Measurements from ENCODE around the gene NXPH3. TPM values are rescaled to one million over a fixed set of nuclear protein-coding genes. Genes with fewer than 3 reads are reported as not detected.

The NXPH3 gene
- total RNA-seq, 5 donors from 2014 or later (not counting 1 experiment from before 2014, with no cell fraction given), result not detected

- ChIA-PET POLR2A (no interaction called here), CTCF (no interaction called here)
- H3K27ac ChIP-seq (ENCODE audit: low read length), result no peak overlapping the region
- ATAC-seq (replicated peaks in 1 of 4) (no peak), DNase-seq (no peak)
- H3K27me3 ChIP-seq (replicated peaks in 1 of 2; ENCODE audit: control insufficient read depth in 2 of 2, extremely low read depth in 1 of 2, insufficient read depth in 2 of 2, low read length in 1 of 2), result no peaks in the 10 kb centered on the region
- Mint-ChIP-seq H3K36me3 (peaks cover 47% of the 10 kb centered on the region), H3K27me3 (no peaks in the 10 kb centered on the region), H3K27ac (peak overlapping the region in 1 of 2 donors; percentile 61), H3K4me3 (no peak overlapping the region), H3K4me1 (no peaks in the 10 kb centered on the region), H3K9me3 (no peaks in the 10 kb centered on the region)
- no peak overlapping the region for H3K4me3 ChIP-seq (ENCODE audit: control insufficient read depth in 1 of 2, extremely low read depth in 1 of 2, low read length in 1 of 2)
- H3K36me3 ChIP-seq (ENCODE audit: control insufficient read depth in 2 of 2, extremely low read depth in 1 of 2, insufficient read depth in 1 of 2, low read length in 1 of 2), result peaks cover 8 to 72% of the 10 kb centered on the region in 2 donors
- H3K9me3 ChIP-seq, result no peaks in the 10 kb centered on the region
- no peaks in the 10 kb centered on the region for H3K4me1 ChIP-seq (ENCODE audit: control insufficient read depth in 1 of 2, extremely low read depth in 1 of 2, insufficient read depth in 2 of 2, low read length in 2 of 2)
- WGBS (ENCODE audit: insufficient coverage), result 100% methylated on average over 4 of the region's 5 CpGs
Observed at GRCh38 chr17:49610883-49611584, 35.4 kb downstream of the NXPH3 start.

DNA sequence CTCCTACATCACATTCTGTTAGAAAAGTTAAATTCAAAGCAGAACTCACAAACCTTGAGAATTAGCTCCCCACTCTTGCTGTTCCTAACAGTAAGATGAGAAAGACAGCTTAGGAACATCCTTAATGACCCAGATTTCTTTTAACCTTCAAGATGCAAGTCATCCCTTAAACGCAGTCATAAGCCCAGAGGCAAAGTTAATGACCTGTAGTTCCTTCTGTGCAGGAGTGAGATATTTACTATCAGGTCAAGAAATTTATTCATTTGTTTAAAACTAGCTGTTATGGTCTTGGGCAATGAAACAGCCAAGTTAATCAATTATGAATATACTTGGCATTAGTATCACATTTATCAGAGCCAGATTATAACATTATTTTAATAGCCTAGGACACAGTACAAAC is 37.1 kb downstream of the NXPH3 start:
- ATAC-seq (replicated peaks in 1 of 4), result no peak
- no peak for DNase-seq
- CTCF ChIA-PET, result interaction anchor here in 1 of 2 donors (0.7 kb wide), 1 partner anchor 20 kb away, joined by 3 read pairs; no protein-coding TSS in a partner anchor
- H3K27ac Mint-ChIP-seq, result no peak overlapping the region
- H3K9me3 Mint-ChIP-seq, result no peaks in the 10 kb centered on the region
- H3K27me3 ChIP-seq (replicated peaks in 1 of 2; ENCODE audit: control insufficient read depth in 2 of 2, extremely low read depth in 1 of 2, insufficient read depth in 2 of 2, low read length in 1 of 2), result no peaks in the 10 kb centered on the region
- H3K4me1 Mint-ChIP-seq, result peaks cover 0 to 2% (median 2%) of the 10 kb centered on the region in 3 donors
- peaks cover 47% of the 10 kb centered on the region for H3K36me3 Mint-ChIP-seq
- no CpG with 5 or more reads among the region's 1 CpG for WGBS (ENCODE audit: insufficient coverage)
- H3K27ac ChIP-seq (ENCODE audit: low read length), result no peak overlapping the region
- POLR2A ChIA-PET, result no interaction called here
- H3K27me3 Mint-ChIP-seq, result no peaks in the 10 kb centered on the region
- H3K4me3 Mint-ChIP-seq, result no peak overlapping the region
- H3K4me1 ChIP-seq (ENCODE audit: control insufficient read depth in 1 of 2, extremely low read depth in 1 of 2, insufficient read depth in 2 of 2, low read length in 2 of 2), result no peaks in the 10 kb centered on the region
- H3K4me3 ChIP-seq (ENCODE audit: control insufficient read depth in 1 of 2, extremely low read depth in 1 of 2, low read length in 1 of 2), result no peak overlapping the region
- no peaks in the 10 kb centered on the region for H3K9me3 ChIP-seq
- peaks cover 8 to 64% of the 10 kb centered on the region in 2 donors for H3K36me3 ChIP-seq (ENCODE audit: control insufficient read depth in 2 of 2, extremely low read depth in 1 of 2, insufficient read depth in 1 of 2, low read length in 1 of 2)

DNA sequence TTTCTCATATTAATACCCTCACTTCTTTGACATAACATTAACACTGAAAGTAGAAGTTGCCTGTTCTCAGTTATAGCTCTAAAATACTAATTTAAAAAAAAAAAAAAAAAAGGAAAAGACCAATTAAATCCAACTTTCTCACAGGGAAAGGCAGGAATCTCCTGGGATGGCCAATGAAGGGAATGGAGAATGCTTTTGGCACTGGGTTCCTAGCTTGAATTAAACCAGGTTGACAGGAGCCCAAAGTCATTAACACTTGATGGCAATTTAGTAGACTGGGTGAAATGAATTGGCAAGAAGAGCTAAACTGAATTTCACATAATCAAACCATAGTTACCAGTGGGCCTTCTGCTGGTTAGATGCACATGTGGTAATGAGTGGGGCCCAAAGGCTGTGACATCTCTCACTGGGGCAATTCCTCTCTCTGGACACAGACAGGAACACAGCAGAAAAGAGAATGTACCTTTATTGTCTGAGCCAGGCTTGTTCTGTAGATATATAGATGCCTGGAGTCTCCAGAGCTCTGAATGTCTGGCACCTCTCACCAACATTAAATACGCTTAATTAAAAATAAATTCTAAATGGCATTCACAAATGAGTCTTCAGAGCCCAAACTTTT is 37.6 kb downstream of the NXPH3 start:
- no peaks in the 10 kb centered on the region for H3K27me3 Mint-ChIP-seq
- DNase-seq, result no peak
- no peak for ATAC-seq (replicated peaks in 1 of 4)
- POLR2A ChIA-PET, result no interaction called here
- CTCF ChIA-PET, result interaction anchor here in 1 of 2 donors (0.7 kb wide), 1 partner anchor 19 kb away, joined by 3 read pairs; no protein-coding TSS in a partner anchor
- H3K9me3 Mint-ChIP-seq, result no peaks in the 10 kb centered on the region
- Histone ChIP-seq H3K27ac (ENCODE audit: low read length) (no peak overlapping the region), H3K4me3 (ENCODE audit: control insufficient read depth in 1 of 2, extremely low read depth in 1 of 2, low read length in 1 of 2) (no peak overlapping the region), H3K9me3 (no peaks in the 10 kb centered on the region), H3K4me1 (ENCODE audit: control insufficient read depth in 1 of 2, extremely low read depth in 1 of 2, insufficient read depth in 2 of 2, low read length in 2 of 2) (no peaks in the 10 kb centered on the region), H3K27me3 (replicated peaks in 1 of 2; ENCODE audit: control insufficient read depth in 2 of 2, extremely low read depth in 1 of 2, insufficient read depth in 2 of 2, low read length in 1 of 2) (no peaks in the 10 kb centered on the region), H3K36me3 (ENCODE audit: control insufficient read depth in 2 of 2, extremely low read depth in 1 of 2, insufficient read depth in 1 of 2, low read length in 1 of 2) (peaks cover 8 to 64% of the 10 kb centered on the region in 2 donors)
- no CpG with 5 or more reads among the region's 1 CpG for WGBS (ENCODE audit: insufficient coverage)
- H3K27ac Mint-ChIP-seq, result no peak overlapping the region
- H3K4me1 Mint-ChIP-seq, result peaks cover 0 to 8% (median 8%) of the 10 kb centered on the region in 3 donors
- peaks cover 46% of the 10 kb centered on the region for H3K36me3 Mint-ChIP-seq
- no peak overlapping the region for H3K4me3 Mint-ChIP-seq

GRCh38 chr17:49616086-49616485 is 40.4 kb downstream of the NXPH3 start:
- ATAC-seq (replicated peaks in 1 of 4) (no peak), DNase-seq (no peak)
- ChIA-PET POLR2A (interaction anchor here in 1 of 2 donors (0.6 kb wide), 1 partner anchor 205 kb away, joined by 6 read pairs; no protein-coding TSS in a partner anchor), CTCF (no interaction called here)
- Histone ChIP-seq H3K27ac (ENCODE audit: low read length) (no peak overlapping the region), H3K36me3 (ENCODE audit: control insufficient read depth in 2 of 2, extremely low read depth in 1 of 2, insufficient read depth in 1 of 2, low read length in 1 of 2) (peaks cover 3 to 65% of the 10 kb centered on the region in 2 donors), H3K9me3 (no peaks in the 10 kb centered on the region), H3K27me3 (replicated peaks in 1 of 2; ENCODE audit: control insufficient read depth in 2 of 2, extremely low read depth in 1 of 2, insufficient read depth in 2 of 2, low read length in 1 of 2) (no peaks in the 10 kb centered on the region), H3K4me3 (ENCODE audit: control insufficient read depth in 1 of 2, extremely low read depth in 1 of 2, low read length in 1 of 2) (no peak overlapping the region), H3K4me1 (ENCODE audit: control insufficient read depth in 1 of 2, extremely low read depth in 1 of 2, insufficient read depth in 2 of 2, low read length in 2 of 2) (no peaks in the 10 kb centered on the region)
- Mint-ChIP-seq H3K9me3 (no peaks in the 10 kb centered on the region), H3K36me3 (peaks cover 47% of the 10 kb centered on the region), H3K4me1 (peaks cover 0 to 21% (median 19%) of the 10 kb centered on the region in 3 donors), H3K27me3 (no peaks in the 10 kb centered on the region), H3K27ac (no peak overlapping the region), H3K4me3 (no peak overlapping the region)
- 55% methylated on average over 1 of the region's 3 CpGs for WGBS (ENCODE audit: insufficient coverage)

DNA sequence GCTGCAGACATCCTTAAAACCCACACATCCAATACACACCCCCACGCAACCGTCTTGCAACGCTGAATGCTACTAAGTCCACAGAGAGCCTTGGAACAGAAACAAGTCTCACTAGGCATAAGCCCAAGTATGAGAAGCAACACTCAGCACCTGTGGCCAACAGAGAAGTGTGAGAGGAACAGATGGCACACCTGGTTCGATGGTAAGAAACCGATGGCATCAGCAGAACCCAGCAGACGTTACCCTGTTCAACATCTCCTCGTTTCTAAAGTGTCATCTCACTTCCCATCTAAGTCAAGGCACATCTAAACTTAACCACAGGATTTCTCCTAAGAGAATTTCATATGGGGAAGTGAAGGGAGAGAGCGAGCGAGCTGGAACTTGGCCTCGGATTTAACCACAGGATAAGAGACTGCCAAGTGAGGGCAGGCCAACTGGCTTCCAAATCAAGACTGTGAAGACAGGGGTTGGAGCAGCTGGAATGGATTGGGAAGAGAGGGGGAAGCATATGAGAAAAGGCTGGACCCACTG is 41.0 kb downstream of the NXPH3 start:
- WGBS (ENCODE audit: insufficient coverage), result 100% methylated on average over 4 of the region's 10 CpGs
- no peak for ATAC-seq (replicated peaks in 1 of 4)
- DNase-seq, result no peak
- Mint-ChIP-seq H3K9me3 (no peaks in the 10 kb centered on the region), H3K36me3 (peaks cover 47% of the 10 kb centered on the region), H3K4me1 (peaks cover 0 to 22% (median 20%) of the 10 kb centered on the region in 3 donors), H3K27me3 (no peaks in the 10 kb centered on the region), H3K27ac (no peak overlapping the region), H3K4me3 (no peak overlapping the region)
- no peaks in the 10 kb centered on the region for H3K9me3 ChIP-seq
- no peaks in the 10 kb centered on the region for H3K27me3 ChIP-seq (replicated peaks in 1 of 2; ENCODE audit: control insufficient read depth in 2 of 2, extremely low read depth in 1 of 2, insufficient read depth in 2 of 2, low read length in 1 of 2)
- no peak overlapping the region for H3K4me3 ChIP-seq (ENCODE audit: control insufficient read depth in 1 of 2, extremely low read depth in 1 of 2, low read length in 1 of 2)
- CTCF ChIA-PET, result no interaction called here
- H3K27ac ChIP-seq (ENCODE audit: low read length), result no peak overlapping the region
- peaks cover 3 to 66% of the 10 kb centered on the region in 2 donors for H3K36me3 ChIP-seq (ENCODE audit: control insufficient read depth in 2 of 2, extremely low read depth in 1 of 2, insufficient read depth in 1 of 2, low read length in 1 of 2)
- no peaks in the 10 kb centered on the region for H3K4me1 ChIP-seq (ENCODE audit: control insufficient read depth in 1 of 2, extremely low read depth in 1 of 2, insufficient read depth in 2 of 2, low read length in 2 of 2)
- POLR2A ChIA-PET, result interaction anchor here in 1 of 2 donors (0.6 kb wide), 1 partner anchor 205 kb away, joined by 6 read pairs; no protein-coding TSS in a partner anchor

DNA sequence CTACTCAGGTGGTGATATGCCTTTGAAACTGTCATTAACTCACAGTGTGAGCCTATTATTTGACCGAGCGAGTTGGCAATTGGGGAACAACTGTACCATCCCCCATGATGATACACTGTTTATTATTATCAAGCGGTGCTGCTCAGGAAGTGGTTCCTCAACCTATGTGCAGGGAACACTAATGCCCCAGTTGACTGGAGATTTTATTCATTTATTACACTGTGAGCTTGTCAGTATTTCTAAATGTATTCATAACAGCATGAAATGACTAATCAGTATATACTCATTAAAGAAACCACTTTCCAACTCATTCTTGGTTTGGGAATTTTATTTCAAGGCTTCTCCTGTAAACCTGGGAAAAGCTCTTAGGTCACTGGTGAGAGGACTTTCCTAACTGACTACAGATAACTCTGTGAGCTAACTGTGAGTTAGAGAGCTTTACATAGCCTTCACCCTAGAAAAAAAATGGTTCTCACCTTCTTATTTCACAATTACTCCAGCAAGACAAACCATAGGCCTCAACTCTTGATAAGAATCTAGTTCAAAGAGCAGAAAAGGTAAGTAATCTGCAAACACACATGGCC is 42.4 kb downstream of the NXPH3 start:
- DNase-seq, result no peak
- no peak overlapping the region for H3K27ac ChIP-seq (ENCODE audit: low read length)
- ChIA-PET POLR2A (interaction anchor here in 1 of 2 donors (0.7 kb wide), 1 partner anchor 73 kb away, joined by 3 read pairs; no protein-coding TSS in a partner anchor), CTCF (no interaction called here)
- peaks cover 5 to 34% (median 30%) of the 10 kb centered on the region in 3 donors for H3K4me1 Mint-ChIP-seq
- H3K4me3 Mint-ChIP-seq, result no peak overlapping the region
- H3K4me1 ChIP-seq (ENCODE audit: control insufficient read depth in 1 of 2, extremely low read depth in 1 of 2, insufficient read depth in 2 of 2, low read length in 2 of 2), result no peaks in the 10 kb centered on the region
- no peaks in the 10 kb centered on the region for H3K9me3 ChIP-seq
- no peaks in the 10 kb centered on the region for H3K27me3 ChIP-seq (replicated peaks in 1 of 2; ENCODE audit: control insufficient read depth in 2 of 2, extremely low read depth in 1 of 2, insufficient read depth in 2 of 2, low read length in 1 of 2)
- H3K27ac Mint-ChIP-seq, result peak overlapping the region; percentile 35 to 39
- no peaks in the 10 kb centered on the region for H3K9me3 Mint-ChIP-seq
- WGBS (ENCODE audit: insufficient coverage), result no CpG with 5 or more reads among the region's 3 CpGs
- H3K36me3 ChIP-seq (ENCODE audit: control insufficient read depth in 2 of 2, extremely low read depth in 1 of 2, insufficient read depth in 1 of 2, low read length in 1 of 2), result peaks cover 3 to 67% of the 10 kb centered on the region in 2 donors
- H3K27me3 Mint-ChIP-seq, result no peaks in the 10 kb centered on the region
- peaks cover 52% of the 10 kb centered on the region for H3K36me3 Mint-ChIP-seq
- no peak for ATAC-seq (replicated peaks in 1 of 4)
- no peak overlapping the region for H3K4me3 ChIP-seq (ENCODE audit: control insufficient read depth in 1 of 2, extremely low read depth in 1 of 2, low read length in 1 of 2)
